AG09319 (cell line): ENCODE data around the gene KNDC1.

Experiments used
- DNase-seq: peaks from one replicate; pipeline ENCODE4 v3.0.0-alpha.2; 2010; ENCODE audit warnings: low read depth; ENCODE audit errors: extremely low read depth
- TF ChIP-seq, protein P1 (sequence below): IDR thresholded peaks from 2 replicates; pipeline ENCODE4 v1.5.1; 2011; ENCODE audit warnings: low read depth, mild to moderate bottlenecking, inconsistent platforms, low read length, moderate library complexity

KNDC1 gene

GRCh38 chr10:133115453-133115842 lies 44.6 kb upstream of the KNDC1 start:
- DNase-seq: no peak
- TF ChIP-seq, protein P1, sequence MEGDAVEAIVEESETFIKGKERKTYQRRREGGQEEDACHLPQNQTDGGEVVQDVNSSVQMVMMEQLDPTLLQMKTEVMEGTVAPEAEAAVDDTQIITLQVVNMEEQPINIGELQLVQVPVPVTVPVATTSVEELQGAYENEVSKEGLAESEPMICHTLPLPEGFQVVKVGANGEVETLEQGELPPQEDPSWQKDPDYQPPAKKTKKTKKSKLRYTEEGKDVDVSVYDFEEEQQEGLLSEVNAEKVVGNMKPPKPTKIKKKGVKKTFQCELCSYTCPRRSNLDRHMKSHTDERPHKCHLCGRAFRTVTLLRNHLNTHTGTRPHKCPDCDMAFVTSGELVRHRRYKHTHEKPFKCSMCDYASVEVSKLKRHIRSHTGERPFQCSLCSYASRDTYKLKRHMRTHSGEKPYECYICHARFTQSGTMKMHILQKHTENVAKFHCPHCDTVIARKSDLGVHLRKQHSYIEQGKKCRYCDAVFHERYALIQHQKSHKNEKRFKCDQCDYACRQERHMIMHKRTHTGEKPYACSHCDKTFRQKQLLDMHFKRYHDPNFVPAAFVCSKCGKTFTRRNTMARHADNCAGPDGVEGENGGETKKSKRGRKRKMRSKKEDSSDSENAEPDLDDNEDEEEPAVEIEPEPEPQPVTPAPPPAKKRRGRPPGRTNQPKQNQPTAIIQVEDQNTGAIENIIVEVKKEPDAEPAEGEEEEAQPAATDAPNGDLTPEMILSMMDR: no peak

GRCh38 chr10:133115976-133116375 lies 44.0 kb upstream of the KNDC1 start:
- no peak for DNase-seq
- TF ChIP-seq, protein P1: no peak

GRCh38 chr10:133116455-133116854 lies 43.6 kb upstream of the KNDC1 start:
- TF ChIP-seq, protein P1: no peak
- no peak for DNase-seq

DNA sequence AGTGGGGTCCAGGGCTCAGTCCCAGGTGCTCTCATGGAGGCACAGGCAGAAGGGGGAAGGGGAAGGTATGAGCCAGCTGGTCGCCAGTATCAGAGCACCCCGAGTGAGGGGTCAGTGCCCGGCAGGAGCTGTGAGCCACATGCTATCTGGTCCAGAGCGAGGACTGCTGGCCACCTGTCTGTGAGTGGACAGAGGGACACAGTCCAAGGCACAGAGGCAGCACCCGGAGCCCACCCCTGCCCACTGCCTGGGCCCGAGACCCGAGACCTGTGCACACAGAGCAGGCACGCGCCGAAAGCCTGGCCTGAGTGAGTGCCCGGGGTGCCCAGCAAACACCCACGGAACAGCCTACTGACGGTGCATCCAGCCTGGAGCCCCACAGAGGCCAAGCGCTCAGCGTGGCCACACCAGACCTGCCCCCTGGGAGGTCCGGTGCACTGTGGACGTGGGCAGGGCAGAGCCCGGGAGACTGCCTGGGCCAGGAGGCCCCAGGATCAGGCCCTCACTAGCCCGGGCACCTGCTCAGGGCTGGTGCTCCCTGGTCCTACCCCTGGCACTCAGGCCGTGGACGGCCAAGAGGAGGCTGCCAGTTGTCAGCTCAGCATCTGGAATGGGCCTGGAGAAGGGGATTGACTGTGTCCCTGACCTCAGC lies 42.9 kb upstream of the KNDC1 start:
- TF ChIP-seq, protein P1: no peak
- DNase-seq: no peak

DNA sequence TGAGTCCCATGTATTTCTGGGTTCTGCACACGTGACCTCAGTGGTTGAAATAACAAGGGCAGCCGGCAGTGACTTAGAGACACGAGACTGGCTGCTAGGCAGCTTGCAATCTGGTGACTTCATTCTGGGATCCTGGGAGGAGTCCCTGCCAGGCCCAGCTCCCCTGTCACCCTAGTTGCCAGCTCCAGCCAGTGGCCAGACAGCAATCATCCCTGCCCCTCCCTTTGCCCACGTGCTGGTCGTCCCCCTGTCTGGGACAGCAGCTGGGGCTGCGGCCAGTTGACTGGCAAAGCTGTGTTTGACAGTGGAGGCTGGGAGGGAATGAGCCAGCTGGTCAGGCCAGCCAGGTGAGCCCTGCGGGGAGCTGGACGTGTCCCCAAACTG lies 42.3 kb upstream of the KNDC1 start:
- TF ChIP-seq, protein P1: no peak
- DNase-seq: no peak

DNA sequence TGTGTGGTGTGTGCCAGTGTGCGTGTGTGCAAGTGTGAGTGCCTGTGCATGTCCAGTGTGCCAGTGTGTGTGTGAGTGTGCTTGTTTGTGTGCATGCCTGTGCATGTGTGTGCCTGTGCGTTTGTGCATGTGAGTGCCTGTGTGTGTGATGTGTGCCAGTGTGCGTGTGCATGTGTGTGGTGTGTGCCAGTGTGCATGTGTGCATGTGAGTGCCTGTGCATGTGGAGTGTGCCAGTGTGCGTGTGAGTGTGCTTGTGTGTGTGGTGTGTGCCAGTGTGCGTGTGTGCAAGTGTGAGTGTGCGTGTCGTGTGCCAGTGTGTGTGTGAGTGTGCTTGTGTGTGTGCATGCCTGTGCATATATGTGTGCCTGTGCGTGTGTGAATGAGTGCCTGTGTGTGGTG lies 38.5 kb upstream of the KNDC1 start:
- DNase-seq: no peak
- TF ChIP-seq, protein P1: no peak

DNA sequence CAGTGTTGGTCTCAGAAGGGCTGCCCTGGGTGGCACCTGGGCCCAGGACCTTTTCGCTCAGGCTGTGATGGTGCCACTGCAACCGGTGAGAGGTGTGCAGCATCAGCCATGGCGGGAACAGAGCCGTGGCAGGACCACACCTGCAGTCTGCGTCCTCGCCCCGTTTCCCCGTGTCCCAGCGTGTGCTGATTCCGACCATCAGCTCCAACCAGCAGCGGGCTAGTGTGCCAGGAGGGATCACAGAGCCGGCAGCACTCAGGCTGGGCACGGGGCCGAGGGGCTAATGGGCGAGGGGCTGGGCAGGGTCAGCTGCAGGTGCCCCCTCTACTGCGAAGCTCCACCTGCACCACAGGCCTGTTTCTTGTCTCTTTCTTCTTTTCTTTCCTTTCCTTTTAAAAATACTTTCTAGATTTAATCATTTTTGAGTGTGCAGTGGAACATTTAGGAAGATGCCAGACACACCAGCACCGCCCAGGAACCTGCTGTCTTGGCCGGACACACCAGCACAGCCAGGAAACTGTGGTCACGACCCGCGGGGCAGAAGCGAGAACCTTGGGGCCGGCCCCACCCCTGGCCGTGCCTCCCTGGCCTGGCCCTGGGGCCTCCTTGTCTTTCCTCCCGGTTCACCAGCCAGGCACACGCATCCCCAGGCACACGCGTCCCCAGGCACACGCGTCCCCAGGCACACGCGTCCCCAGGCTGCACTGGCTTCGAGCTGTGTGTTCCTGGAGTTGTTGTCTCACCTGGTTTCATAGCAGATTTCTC lies 37.7 kb upstream of the KNDC1 start:
- DNase-seq: no peak
- TF ChIP-seq, protein P1: no peak
